NCI-H1694 (cell line): ENCODE measurements around the gene CSTPP1.

Source experiments
- DNase-seq: peaks from one replicate; lab custom pipeline; 2025; lab: John Stamatoyannopoulos, UW

Gene CSTPP1

DNA sequence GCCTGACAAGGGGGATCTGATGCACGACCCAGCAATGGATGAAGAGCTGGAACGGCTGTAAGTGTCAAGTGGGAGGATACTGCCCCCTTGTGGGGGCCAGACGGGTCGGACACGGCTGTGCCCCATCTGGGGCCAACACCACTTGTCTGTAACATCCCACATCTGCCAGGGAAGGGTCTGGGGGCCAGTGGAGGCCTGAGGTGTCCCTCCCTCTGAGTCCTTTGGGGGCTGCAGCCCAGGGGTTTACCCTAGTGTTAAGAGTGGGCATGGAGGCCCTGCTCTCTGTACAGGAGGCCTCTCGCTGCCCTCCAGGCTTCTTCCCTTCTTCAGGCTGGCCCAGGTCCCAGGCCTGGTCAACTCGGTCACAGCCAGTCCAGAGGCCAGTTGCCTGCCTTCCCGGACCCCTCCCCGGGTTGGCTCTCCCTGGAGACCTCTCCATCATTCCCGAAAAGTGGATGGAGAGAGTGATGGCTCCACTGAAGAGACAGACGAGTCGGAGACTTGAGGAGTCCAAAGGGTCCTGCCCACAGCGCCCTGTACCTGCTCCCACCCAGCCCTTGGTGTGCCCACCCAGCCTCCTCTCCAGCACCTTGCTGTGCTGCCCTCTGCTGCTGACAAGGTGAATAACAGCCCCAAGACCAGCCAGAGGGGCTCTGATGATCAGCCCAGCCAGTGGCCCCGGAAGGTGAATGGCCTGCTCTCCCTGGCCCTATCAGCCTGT, 224.7 kb downstream of the CSTPP1 start:
- DNase-seq: peak; percentile 19

DNA sequence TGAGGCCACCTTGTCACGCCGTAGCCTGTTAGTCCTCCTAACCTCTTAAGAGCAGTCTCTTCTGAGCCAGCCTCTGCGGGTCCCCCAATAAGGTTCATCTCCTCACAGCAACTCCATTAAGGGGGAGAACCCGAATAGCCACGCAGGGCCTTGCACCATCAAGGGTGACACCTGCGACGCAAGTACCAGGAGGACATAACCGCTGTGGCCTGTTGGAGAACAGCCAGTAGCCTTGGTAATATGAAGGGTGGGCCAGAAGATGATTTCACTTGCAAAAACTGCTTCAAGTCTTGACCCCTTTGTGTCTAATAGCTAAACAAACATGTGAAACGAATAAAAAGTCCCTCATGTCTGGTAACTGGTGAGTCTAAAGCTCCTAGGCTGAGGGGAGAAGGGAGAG, 225.3 kb downstream of the CSTPP1 start:
- no peak for DNase-seq

DNA sequence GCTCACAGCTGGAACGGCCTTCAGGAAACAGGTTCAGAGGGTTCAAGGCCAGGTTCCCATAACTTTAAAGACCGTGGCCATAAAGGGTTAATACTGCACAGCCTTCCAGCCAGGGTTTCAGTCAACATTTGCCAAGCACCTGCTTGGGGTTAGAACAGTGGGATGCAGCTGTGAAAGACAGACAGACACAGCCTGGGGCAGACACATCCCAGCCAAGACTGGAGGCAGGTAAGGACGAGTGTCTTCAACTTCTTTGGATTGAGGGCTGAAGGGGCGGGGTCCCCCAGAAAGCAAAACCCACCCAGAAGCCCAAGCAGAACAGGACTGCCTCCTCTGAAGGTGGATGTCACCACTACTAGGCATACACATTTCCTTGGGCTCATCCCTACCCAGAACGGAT, 225.9 kb downstream of the CSTPP1 start:
- DNase-seq: no peak

DNA sequence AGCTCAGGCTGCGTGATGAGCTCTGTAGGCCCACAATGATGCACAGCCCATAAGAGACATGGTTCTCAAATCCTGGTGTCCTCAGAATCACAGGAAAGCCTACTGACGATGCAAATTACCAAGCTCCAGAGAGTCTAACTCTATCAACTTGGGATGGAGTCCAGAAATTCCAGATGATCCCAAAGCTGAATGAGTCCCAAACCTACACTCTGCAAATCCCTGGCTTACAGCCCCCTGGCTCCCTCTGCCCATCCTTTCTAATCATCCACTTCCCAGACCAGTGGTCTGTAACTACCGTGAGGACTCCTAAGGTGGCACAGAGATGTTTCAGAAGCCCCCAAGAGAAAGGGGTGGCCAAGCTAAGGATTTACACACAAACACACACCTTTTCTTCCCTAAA, 226.6 kb downstream of the CSTPP1 start:
- no peak for DNase-seq

DNA sequence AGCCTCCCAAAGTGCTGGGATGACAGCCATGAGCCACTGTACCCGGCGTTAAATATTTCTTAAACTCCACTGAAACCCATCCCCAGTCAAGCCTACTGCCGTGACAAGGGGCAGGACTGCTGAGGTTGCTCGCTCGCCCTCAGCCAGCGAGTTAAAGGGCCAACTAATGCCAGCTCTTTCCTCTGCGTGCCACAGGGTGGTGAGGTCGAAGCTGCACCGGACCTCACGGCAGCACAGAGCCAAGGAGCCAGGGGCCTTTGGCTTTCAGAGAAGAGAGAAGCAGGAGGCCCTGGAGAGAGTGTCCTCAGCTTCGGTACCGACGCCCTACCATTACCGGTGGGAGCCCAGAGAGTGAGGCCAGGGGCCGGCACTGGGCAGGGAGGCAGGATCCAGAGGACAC, 227.3 kb downstream of the CSTPP1 start:
- no peak for DNase-seq

DNA sequence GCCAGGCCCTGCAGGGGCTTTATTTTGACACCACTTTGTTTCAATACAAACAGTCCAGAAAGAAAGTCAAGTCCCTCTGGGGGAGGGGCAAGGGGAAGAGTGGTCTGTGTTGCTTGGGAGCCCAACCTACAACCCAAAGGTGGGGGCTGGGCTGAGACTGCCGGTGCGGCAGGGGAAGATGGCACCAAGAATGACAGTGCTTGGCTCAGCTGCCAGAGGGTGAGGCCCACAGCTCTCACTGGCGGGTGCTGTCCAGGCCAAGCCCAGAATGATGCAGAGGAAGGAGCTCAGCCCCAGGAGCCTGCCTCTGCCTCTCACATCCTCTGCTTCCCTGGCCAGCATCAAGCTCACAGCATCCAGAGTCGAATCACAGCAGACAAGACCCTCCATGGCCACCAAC, 227.8 kb downstream of the CSTPP1 start:
- no peak for DNase-seq

DNA sequence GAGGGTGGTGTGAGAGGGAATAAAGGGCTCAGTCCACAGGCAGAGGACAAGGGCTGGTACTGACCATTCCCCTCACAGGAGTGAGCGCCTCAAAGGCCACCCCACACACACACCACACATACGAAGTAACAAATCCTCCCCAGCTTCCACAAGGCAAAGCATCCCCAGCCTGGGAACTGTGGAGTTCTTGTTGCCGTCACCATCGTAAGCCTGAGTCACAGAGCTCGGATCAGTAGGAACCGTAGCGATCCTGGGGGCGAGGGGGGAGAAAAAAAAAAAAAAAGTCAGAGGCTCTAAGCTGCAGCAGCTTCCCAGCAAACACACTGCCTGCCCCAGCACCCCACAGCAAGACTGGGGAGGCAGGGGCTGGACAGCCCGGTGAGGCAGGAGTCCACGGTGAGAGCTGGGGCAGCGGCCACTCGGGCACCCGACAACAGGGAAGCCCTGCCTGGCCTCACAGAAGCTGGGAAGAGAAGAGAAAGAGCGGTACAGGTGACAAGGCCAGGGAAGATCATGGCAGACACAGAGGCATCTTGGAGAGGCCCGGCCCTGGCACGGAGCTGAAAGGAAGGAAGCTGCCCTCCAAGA, 228.8 kb downstream of the CSTPP1 start:
- no peak for DNase-seq

DNA sequence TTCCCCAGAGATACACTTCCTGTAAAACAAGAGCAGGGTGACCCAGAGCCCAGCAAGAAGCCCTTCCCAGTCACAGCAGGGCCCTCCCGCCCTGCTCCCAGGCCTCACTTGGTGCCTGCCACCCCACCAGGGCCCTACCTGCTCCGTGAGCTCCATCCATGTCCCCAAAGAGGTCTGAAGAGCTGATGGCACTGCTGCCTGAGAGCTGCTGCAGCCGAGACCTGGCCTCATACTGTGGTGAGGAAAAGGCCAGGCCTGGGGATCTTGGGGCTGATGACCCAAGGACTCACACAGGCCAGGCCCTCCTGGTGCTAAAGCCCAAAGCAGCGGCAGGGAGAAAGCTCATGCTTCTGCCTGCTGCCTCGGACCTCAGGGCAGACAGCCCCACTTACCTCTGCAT, 229.8 kb downstream of the CSTPP1 start:
- no peak for DNase-seq

DNA sequence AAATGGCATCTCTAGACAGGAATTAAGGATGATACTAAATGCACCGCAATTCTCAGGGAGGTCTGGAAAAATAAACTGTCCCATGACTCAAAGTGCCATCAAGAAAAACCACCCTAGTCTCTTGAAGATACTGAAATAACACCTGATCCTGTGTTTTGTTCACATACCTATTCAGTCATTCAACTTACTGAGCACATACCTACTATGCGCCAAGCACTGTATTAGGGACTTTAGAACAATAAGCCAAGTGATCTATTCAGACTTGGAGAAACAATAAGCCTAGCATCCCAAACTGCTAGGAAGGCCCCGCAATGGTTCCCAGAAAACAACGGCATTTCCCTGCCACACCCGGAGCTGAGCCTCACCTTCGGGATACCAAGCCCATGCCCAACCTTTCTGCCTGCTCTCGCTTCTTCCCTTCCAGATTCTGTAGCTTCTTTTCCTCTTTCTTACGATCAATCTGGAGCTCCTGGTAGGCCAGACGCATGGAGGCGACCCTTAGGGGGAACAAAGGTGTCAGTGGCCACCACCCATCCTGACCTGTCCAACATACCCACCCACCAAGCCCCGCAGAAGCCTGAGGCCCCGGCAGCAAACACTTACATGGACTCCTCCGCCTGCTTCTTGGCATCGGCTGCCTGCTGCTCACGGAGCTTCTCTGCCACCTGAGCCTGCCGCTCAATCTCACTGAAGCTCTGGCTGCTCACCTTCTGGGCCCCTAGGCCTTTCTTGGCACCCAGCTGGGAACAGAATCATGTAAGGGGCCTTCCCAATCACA, 234.7 kb downstream of the CSTPP1 start:
- no peak for DNase-seq

DNA sequence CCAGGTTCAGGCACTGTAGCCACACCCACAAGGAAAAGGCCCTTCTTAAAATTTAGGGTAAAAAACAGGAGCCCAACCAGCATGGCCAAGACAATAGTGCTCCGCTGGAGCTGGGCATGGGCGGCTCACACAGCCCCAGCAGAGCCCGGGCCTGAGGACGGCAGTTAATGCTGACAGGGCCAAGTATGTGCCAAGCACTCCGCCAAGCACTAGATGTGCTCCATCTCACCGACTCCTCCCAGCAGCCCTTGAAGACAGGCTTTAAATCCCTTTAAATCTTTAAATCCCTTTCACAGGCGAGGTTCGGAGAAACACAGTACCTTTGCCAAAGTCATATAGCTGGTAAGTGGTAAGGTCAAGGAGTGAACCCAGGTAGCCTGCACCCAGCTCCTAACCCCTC, 235.3 kb downstream of the CSTPP1 start:
- DNase-seq: no peak

DNA sequence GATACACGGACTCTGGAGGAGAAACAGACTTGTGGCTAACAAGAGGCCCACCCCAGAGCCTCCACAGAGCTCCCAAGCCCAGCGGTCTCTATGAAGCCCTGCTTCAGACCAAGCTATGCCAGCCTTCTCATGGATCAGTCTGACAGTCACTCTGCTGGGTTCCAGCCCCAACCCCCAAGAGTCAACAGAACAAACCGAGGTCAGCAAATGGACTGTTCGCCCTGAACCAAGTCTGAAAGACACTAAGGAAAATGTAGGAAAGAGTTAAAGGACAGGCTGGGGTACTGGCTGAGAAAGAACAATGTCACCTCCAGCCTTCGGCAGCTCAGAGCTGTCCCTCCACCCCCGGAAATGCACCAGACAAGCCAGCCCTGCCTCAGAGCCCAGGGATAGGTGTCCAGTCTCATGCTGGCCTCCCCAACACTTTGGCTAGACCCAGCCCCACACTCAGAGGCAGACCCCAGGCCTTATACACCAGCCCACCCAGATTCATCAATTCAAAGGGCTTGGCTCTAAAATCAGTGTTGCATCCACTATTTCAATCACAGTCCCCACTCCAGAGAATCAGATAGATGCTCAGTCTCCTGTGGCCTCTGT, 236.3 kb downstream of the CSTPP1 start:
- DNase-seq: no peak

DNA sequence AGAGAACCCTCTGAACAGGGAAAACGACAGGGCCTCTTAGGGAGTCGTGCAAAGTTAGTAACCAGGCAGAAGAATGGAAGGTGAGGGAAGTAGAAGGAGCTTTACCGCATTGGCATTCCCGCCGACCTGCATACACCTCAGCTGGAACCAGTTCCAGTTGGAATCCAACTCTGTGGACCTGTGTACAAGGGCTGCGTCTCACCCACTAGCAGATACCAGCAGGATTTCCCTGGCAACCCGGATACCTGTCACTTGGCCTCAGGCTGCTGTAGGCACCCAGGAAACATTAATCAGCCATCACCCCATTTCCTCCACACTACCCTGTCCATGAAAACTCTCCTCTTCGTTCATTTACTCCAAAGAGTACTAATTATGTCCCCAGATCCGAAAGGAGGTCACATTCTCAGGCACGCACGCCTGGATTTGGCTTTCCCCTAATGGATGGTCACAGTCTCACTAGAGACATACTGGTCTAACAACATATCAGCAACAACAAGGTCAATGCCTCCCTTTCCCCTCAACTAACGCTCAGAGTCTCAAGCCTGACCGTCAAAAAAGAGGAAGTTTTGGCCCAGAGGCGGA, 239.3 kb downstream of the CSTPP1 start:
- DNase-seq: no peak

DNA sequence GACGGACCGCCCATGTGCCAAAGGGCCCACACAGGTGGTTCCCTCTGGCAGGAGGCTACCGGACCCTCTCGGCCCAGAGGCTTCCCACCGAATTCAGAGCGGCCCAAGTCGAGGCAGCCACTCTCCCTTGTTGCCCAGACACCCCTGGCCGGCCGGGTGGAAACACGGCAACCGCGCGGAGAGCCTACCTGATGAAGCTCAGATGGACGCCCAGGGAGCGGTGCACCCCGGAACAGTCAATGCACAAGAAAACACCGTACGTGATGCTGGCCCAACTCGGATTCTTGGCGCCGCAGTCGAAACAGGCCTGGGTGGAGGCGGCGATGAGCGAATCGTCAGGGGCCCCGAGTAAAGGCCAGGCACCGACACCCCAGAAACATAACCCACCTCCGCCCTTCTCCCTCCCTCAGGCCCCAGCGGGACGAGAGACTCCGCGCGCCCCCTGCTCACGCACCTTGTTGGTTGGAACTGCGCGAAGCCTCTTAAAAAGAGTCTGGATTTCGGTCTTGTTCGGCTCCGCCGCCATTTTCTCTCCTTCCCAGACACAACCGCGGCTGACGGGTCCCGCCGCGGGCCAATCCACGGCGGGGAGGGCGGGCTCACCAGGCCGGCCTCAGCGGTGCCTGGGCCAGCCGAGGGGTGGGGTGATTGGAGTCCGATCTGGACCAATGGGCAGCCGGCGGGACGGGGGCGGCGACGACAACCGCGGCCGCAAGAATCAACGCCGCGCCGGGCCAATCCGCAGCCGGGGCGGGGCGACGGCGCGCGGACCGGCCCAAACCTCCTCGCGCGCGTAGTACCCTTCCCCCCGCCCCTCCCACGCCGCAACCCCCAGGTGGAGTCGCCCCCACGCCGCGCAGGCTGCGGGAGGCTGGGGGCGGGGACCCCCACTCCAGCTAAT, 240.0 kb downstream of the CSTPP1 start, which contains the start of gene ARFGAP2:
TSS of gene ARFGAP2 (minus strand) at position 552 of the 901 bp plus-strand sequence. CDS start at position 526, 26 bp downstream.
- peak; percentile 59 for DNase-seq

DNA sequence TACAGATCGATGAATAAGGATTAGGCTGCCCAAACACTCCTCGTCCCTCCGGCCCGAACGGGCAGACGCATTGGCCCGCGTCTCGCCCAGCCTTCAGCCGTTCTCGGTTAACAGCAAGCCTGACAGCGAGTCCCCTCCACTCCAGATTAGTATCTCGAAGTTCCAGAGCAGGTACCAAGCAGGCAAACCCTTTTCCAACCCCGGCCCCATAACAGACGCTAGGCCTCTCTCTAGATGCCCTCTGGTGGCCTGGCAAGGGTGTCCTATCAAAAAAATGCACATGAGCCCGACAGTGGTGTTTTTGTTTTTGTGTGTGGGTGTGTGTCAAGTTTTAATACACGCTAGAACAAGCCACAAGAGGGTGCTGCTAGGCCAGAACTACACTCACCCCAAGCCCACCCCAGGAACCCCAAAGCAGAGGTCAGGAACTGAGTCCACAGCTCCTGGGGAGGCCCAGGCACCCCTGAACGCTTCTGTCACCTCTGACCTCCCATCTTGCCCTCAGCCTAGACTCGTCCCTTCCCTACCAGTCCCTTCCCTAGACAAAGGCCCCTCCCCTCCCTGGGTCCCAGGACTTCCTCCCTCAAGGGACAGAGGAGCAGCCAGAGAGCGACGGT, 240.8 kb downstream of the CSTPP1 start:
- peak; percentile 18 for DNase-seq

DNA sequence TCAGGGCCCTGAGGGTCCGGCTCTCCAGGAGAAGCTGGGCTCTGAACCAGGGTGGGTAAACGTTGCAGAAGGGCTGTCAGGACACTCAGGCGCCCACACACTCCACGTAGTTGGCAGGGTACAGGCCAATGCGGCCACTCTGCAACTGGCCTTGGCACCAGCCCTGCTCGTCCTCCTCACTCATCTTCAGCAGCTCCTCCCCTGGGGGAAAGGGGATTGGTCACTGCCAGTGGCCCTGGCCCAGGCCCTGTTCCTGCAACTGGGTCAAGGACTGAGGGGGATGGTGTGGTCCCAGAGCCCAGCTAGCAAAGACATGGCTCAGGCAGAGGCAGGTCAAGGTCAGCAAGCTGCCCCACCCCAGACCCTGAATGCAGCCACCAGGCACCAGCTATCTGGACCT, 241.3 kb downstream of the CSTPP1 start:
- DNase-seq: no peak

DNA sequence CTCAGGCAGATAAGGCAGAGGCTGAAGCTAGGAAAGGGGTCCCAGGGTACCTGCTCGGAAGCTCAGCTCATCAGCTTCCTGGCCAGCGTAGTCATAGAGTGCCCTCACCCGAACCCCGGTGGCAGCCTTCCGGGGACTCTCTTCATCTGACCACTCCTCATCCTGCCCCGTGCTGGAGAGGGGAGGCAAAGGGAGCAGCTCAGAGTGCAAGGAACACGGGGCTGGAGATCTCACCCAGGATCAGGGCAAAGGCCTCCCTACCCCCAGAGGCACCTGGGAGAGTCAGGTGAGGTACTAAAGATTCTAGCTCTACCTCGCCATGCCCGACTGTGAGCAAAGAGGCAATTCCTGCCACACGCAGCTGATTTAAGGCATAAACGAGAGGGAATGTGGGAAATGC, 241.8 kb downstream of the CSTPP1 start:
- no peak for DNase-seq

DNA sequence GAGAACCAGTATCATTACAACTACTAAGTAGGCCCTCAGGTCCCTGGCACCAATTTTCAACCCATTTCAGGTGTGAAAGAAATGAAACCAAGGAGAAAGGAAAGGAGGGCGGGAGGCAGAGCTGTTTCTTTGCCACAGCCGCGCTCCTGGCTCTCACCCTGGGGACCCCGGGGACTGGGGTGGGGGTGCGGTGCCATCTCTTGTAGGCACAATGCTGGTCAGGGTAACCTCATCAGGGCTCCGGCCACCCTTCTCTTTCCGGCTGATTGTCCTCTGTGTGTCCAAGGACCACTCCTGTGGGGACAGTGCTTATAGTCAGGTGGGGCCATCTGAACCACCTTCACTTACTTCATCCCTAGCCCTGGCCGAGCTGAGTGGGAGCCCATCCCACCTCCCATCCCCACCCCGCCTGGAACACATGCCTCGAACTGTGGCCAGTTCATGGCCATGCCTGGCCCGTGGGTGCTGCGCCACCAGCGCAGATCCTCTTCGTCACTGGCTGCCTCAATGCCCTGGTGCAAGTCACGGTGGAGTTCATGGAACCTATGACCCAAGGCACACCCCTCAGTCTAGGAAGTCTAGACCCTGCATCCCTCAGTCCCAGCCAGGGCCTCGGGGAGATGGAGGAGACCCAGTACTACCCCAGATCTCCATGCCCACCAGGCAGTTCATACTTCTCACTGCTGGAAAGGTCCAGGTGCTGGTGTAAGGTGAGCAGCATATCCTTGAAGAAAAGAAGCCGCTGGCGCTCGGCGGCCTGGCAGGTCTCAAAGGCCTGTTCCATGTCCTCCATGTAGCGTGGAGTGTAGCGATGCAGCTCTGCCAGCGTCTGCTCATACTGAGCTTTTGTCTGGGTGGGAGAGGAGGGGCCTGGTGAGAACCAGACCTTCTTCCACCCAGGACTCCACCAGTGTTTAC, 242.4 kb downstream of the CSTPP1 start:
- DNase-seq: no peak

DNA sequence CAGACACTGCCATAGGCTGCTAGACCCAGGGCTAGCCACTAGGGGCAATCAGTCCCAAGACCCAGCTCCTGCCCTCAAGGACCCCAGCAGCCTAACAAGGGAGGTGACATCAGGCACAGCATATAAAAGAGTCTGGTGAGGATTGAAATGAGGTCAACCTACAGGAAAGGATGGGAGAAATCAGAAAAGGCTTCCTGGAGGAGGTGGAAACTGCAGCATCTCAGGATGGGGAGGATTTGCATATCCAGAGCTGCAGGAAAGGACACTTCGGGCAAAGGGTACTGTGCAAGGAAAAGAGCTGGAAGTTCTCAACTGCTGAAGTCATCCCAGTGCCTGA, 243.1 kb downstream of the CSTPP1 start:
- DNase-seq: peak; percentile 18

DNA sequence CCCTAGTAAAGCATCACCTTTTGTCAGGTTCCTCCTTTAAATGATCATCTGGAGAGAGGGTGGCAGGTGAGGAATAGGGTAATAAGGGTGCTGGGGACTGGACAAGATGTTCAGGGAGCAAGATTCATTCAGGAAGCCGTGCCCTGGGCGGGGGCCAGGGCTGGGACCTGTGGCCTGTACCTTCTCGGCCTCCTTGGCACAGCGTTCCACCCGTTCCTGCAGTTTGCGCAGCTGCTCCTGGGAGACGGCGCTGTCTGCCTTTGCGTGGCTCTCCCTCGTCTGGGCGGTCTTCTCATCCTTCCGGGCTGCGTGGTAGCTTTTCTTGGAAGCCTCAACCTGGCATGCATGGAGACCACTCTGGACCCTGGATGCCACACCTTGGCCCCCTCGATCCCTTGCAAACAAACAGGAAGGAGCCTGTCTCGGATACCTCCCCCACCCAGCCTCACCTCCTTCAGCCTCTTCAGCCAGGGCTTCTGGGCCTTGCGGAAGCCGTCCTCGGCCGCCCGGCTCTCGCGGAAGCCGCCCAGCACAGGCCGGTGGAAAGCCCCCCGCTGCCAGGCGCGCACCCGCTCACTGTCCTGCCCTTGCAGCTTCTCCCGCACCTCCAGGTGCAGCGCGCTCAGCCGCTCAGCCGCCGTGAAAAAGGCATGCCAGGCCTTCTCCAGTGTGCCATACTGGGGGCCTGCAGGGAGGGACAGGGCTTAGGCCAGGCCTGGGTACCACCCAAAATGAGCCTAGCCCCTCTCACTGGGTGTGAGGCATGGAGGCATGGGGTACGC, 243.6 kb downstream of the CSTPP1 start:
- DNase-seq: no peak
